ENCODE results near the gene BCO1.

DNA sequence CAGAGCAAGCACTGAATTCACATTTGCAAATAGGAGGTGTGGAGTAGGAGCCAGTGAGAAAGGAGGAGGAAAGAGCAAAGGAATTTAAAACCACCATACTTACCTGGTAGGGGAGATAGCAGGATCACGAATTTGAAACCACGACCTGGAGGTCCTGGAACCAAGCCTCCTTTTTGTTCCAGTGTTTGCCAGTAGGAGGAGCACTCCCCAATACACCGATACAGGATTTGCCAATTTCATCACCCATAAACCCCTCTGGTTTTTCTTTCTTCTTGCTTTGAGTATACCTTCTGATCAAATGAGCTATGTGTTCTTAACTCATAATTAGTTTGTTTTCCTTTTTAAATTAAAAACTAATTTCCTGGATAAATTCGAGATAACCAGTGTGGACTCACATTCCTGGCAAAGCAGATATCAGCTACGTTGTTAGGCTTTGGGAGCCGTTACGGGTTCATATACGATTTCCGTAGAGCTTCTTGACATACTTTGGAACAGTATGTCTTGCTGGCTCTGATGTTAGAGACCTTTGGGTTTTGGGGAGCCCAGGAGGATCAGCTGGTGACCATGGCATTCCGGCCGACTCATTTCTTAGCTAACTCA, 22.7 kb downstream of the BCO1 start:
- TF ChIP-seq, protein P1, sequence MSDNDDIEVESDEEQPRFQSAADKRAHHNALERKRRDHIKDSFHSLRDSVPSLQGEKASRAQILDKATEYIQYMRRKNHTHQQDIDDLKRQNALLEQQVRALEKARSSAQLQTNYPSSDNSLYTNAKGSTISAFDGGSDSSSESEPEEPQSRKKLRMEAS (IDR thresholded peaks at IDR 0.05; ENCODE audit: low read depth, low read length), result no peak
- TF ChIP-seq, protein P2, sequence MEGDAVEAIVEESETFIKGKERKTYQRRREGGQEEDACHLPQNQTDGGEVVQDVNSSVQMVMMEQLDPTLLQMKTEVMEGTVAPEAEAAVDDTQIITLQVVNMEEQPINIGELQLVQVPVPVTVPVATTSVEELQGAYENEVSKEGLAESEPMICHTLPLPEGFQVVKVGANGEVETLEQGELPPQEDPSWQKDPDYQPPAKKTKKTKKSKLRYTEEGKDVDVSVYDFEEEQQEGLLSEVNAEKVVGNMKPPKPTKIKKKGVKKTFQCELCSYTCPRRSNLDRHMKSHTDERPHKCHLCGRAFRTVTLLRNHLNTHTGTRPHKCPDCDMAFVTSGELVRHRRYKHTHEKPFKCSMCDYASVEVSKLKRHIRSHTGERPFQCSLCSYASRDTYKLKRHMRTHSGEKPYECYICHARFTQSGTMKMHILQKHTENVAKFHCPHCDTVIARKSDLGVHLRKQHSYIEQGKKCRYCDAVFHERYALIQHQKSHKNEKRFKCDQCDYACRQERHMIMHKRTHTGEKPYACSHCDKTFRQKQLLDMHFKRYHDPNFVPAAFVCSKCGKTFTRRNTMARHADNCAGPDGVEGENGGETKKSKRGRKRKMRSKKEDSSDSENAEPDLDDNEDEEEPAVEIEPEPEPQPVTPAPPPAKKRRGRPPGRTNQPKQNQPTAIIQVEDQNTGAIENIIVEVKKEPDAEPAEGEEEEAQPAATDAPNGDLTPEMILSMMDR (IDR thresholded peaks at IDR 0.05; ENCODE audit: low read depth, low read length), result peak; percentile 91
- no peak for TF ChIP-seq POLR2A (IDR thresholded peaks at IDR 0.05; ENCODE audit: extremely low read depth, insufficient read length)
